Measurements from ENCODE around the gene ARHGAP30.

DNA sequence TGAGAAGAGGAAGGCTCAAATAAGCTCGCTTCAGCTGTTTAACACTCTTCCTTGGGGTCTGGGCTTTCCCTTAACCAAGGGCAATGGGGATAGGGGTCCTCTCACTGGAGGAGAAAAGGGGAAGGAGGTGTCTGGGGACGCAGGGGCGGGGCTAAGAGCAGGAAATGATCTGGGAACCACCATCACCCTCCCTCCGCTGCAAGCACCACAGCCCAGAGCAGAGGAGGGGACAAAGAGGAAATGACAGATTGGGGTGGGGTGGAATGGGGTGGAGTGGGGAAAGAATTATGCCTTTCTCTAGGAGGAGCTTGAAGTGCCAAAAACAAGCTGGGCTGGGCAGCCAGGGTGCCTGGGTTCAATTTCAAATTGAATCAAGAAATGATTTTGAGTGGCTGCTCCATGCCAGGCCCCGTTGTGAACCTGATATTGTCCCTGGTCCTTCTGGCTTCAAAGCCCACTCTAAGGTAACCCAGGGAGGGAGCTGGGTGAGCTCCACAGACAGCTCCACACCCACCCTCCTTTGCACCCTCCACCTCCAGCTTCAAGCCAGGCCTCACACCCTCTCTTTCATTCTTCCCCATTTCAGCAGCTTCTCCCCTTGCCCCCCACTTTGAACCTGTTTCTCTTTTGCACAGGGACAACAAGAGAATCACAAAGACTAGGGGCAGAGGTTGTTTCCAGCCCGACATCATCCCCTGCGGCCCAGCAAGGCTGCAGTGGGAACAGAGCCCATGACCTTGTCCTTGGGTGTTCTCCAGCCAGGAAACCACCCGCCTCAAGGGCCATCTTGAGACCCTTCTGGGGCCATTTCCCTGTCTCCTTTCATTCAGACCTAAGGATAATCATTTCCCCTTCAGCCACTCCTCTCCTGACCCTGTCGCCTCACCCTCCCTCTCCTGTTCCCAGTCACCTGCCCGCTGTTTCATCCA lies 1.1 kb downstream of the ARHGAP30 start:
- TF ChIP-seq POLR2AphosphoS5 (IDR thresholded peaks at IDR 0.05; ENCODE audit: low read depth, low read length) (no peak), CTCF (IDR thresholded peaks at IDR 0.05 in 2 of 3, conservative IDR thresholded peaks at IDR 0.05 in 1 of 3; ENCODE audit: borderline replicate concordance in 1 of 3, insufficient read depth in 1 of 3, low read depth in 2 of 3, low read length in 2 of 3) (no peak), REST (IDR thresholded peaks at IDR 0.05; ENCODE audit: low read depth) (no peak), SIN3A (IDR thresholded peaks at IDR 0.05; ENCODE audit: low read depth) (no peak), POLR2A (IDR thresholded peaks at IDR 0.05; ENCODE audit: borderline replicate concordance, extremely low read depth, insufficient read depth, insufficient read length) (no peak), CEBPB (IDR thresholded peaks at IDR 0.05; ENCODE audit: low read depth) (no peak), MAX (IDR thresholded peaks at IDR 0.05) (no peak), ZNF274 (IDR thresholded peaks at IDR 0.05; ENCODE audit: low read depth, low read length) (no peak)
- TF ChIP-seq, protein P1, sequence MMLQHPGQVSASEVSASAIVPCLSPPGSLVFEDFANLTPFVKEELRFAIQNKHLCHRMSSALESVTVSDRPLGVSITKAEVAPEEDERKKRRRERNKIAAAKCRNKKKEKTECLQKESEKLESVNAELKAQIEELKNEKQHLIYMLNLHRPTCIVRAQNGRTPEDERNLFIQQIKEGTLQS (IDR thresholded peaks at IDR 0.05) = no peak
